Glomerular endothelial cell (primary cell): Measurements from ENCODE around the gene NUB1. TPM values are rescaled to one million over a fixed set of nuclear protein-coding genes. Genes with fewer than 3 reads are reported as not detected.

ENCODE experiments used
- DNase-seq: peaks from one replicate; pipeline ENCODE4 v3.0.0-alpha.2; 2011; ENCODE audit warnings: low read depth, low spot score; ENCODE audit errors: extremely low read depth
- total RNA-seq: library from RNA; depleted of rRNA; stranded (reverse); fragments of >200 nt; gene quantifications from 2 replicates; pipeline ENCODE4 v1.2.3, GENCODE V29; 2015

The NUB1 gene
- total RNA-seq, 1 donor from 2014 or later: 42.1 TPM

DNA sequence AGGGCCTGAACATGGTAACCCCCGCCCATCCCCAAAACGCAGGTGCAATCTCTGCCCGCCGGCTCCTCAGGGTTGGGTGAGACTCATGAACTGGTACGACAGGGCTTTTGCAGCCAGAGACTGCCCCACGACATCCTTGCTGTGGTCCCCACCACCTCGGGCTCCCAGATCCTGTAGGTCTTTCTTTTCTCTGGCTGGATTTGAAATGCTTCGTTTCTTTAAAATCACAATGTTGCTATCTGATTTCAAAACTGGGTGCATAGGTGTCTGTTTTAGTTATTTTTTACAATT lies 46.3 kb downstream of the NUB1 start:
- no peak for DNase-seq

DNA sequence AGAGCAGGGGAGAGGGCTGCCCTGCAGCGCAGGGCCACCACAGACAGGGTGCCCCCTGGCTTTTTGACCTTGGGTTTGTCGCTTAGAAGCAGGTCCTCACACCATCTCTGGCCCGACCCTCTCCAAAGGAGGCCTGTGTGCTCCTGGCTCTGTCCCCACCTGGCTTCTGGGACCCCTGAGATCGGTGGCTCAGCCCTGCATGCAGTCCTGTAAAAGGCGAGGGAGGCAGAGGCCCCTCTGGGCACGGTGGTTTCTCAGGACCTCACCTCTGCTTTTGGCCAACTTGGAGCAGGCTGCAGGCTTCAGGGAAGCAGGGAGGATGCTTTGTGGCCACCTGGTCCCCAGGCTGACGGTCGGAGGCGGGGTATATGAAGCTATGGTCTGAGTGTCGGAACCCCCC lies 46.8 kb downstream of the NUB1 start:
- no peak for DNase-seq

DNA sequence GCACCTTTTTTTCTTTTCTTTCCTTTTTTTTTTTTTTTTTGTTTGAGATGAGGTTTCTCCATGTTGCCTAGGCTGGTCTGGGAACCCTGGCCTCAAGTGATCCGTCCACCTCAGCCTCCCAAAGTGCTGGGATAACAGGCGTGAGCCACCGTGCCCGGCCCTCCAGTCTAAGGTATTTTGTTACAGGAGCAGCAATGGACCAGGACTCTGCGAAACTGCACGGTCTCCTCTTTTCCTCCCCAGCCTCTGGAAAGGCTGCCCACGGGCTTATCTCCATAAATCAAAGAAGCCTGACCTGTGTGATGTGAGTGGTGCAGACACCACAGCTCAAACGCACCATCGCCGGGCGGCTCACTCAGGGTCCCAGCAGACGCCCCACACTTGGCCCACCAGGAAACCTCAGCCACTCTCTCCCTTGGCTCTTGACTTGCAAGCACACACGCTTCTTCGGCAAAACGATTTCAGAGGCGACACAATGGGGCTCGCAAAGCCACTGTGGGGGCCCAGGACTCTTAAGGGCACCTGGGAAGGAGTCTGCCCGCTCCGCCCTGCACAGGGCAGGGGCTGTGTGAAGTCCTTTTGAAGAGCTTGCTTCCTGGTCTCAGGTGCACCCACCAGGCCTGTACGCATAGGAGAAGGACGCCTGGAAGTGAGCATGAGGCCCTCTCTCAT lies 47.6 kb downstream of the NUB1 start:
- DNase-seq: no peak

DNA sequence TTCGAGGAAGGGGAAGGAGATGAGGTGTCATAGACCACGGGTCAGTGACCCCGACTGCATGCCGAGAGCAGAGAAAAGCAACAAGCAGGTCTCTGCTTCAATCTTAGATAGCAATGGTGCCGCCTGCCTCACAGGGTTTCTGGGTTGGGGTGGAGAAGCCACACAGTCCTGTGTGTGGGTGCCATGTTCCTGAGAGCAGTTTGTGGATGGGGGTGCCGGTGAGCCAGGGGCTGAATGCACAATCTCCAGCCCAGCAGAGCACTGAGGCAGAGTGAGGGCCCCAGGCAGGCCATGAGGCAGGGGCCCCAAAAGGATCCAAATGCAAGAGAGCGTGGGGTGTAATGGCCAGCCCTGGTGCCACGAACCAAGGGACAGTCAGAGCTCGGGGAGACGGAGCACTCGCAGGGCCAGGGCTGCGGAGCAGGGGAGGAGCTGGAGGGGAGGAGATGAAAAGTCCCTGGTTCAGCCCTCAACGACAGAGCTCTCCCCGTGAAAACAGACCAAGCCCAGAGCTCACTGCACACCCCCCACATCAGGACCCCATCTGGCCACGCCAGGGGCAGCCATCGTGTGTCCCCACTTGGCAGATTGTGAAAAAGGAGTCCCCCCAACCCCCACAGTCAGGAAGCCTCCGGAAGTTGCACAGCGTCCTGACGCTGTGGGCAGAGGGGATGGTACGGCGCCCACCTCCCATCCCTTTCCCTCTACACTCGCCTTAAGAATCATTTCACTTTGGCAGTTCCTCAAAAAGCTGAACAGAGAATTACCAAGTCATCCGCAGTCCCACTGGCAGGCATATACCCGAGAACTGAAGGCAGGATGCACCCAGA lies 48.4 kb downstream of the NUB1 start:
- no peak for DNase-seq

DNA sequence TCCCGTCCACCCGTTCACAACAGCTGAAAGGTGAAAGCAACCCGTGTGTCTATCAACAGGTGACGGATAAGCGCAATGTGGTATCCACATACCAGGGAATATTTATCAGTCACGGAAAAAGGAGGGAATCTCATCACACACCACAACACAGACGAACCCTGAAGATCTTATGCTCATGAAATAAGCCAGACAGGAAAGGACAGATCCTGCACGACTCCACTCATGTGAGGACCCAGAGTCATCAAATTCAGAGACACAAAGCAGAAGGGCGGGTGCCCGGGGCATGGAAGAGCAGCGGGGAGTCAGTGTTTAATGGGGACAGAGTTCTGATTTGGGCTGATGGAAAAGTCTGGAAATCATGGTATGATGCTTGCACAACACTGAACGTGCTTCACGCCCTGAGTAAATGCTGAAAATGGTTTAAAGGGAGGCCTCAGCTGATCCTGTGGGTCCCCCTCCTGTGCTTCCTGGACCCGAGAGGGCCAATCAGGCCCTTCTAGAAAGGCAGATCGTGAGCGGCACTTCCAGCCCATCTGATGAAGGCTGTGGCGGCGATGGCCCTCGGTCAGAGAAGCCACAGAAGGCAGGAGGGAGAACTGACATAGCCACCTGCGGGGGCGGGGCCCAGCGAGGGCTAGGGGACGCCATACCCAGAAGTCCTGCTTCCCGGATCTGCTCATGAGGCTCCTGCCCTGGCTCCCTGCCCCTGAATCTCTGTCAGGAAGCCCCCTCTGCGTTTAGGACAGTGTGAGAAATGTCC lies 49.2 kb downstream of the NUB1 start:
- no peak for DNase-seq

DNA sequence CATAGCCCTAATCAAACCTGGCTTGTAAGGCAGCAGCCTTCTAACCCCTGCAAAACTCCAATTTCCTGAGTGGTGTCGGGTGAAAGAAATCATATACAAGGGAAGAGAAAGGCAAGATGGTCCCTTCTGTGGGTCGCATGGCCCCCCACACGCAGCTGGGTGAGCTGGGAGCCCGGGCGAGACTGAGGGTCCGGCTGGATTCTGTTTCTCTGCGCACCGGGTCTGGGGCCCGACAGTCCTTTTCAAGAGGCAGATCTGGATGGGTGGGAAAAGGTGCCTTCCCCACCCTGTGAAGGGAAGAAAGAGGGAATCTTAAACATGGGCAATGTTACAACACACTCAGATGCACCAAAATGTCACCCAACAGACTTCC lies 49.7 kb downstream of the NUB1 start:
- DNase-seq: no peak

DNA sequence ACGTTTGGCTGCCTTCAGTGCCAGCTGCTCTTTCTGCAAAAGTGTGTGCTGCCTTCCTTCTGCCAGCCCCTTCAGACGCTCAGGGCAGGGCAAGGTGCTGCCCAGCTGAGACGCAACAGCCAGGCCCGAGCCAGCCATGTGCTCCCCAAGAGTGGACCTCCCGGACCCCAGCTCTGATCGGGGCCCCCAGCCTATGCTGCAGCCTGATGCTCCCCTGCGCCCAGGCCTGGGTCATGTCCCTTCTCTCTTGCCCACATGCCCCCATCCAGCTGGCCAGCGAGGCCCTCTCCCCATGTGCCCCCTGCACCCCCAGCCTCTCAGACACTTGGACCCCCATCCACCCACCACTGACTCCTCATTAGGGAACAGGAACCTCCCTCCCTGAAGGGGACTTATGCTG lies 50.4 kb downstream of the NUB1 start:
- DNase-seq: no peak

DNA sequence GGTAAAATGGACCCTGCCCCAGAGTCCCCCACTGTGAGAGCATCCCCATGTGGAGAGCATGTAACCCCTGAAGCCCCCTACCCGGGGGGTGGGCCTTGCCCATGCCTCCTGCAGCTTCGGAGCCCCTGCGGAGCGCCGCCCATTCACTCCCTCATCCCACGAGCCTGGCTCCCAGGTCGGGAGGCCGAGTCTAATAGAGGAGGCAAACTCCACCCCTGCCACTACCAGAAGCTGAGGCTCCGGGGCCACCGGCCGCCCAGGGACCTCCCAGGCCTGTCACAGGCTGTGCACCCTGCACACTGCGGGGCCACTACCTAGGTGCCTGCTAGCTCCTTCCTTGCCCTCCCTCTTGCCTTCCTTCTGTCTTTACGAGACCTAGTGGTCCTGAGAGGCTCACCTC lies 50.8 kb downstream of the NUB1 start:
- DNase-seq: no peak

DNA sequence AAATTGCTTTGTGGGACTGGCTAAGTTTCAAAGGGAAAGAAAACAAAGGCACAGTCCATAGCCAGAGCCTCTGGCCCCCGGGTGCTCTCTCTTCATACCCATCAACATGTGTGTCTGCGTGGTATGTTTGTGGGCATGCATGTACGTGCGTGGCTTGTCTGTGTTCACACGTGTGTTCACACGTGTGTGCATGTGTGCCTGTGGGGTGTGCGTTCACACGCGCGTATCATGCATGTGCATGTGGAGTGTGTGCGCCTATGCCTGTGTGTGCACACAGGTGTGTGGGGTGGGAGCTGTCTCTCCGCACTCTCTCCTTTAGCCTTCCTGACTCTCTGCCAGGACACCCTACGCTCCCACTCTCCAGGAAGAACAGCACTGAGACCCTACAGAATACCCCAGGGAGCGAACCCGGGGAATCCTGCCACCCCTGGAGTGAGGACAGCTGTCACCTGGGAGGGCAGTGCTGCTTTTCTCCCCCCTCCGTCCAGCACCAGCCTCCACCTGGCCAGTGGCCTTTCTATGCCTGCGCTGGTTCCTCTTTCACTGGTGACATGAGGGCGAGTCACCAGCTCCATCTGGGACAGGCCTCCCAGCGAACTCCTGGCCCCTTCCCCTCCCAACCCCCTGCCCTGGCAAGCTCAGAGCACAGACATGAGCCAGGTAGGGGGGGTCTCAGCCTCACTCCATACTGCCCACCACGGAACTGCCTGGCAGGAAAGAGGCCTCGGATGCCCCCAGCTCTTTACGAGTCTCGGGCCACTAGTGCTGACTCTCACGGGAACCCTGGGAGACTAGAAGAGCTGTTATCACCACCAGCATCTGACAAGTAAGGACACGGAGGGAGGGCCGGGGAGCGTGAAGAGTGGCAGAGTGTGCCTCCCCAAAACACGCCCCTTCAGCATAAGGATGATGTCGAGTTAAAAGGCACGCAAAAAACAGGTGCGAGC lies 51.7 kb downstream of the NUB1 start:
- DNase-seq: no peak

DNA sequence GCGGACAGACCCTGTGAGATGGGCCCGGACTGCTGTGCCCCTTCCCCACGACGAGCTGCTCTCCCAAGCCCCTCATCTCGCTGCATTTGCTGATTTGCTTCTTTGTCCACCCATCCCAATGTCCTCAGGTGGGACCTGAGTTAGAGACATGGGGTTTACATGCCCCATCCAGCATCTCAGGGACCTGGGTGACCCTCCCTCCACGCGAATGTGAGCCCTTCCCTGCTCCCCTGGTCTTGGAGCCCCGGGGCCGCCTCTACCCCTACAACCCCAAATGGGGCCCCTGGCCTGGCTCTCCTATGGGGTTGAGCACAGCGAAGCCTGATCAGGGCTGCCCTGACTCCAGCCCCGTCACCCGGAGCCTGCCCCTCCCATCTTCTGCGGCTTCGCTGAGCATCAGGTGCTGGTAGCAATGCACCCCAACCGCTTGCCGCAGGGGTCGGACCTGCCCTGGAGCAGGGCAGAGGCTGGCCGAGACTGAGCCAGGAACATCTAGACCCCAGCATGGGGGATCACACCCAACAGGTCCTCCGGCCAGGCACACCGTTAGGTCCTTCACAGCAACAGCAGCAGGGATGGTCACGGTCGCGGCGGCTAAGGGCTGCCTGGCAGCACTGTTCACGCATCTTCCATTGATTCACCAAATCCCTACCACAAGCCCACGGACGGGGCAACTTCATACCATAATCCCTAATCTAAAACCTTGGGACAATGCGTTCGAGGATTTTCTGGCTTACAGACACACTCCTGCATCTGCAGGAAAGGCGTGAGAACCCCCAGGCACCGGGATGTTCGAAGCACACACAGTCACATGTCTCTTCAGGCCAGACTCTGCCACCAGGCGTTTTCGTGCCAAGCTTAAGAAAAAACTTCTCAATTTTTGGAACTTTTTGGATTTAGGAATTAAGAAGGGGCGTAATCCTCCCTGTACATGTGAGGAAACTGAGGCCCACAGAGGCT lies 52.7 kb downstream of the NUB1 start:
- no peak for DNase-seq

DNA sequence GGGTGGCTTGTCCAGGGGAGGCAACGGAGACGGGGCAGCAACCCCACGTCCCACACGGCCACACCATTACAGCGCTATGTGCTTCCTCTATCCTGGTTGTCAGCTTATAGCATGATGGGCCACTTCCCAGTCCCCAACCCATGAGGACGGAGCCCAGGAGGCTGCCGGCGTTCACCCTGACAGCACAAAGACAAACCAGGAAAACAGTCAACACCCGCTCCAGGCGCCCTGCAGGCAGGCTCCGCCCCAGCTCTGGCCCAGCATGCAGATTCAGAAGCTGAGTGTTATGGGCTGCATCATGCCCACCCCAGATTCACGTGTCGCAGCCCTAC lies 53.4 kb downstream of the NUB1 start:
- DNase-seq: no peak

DNA sequence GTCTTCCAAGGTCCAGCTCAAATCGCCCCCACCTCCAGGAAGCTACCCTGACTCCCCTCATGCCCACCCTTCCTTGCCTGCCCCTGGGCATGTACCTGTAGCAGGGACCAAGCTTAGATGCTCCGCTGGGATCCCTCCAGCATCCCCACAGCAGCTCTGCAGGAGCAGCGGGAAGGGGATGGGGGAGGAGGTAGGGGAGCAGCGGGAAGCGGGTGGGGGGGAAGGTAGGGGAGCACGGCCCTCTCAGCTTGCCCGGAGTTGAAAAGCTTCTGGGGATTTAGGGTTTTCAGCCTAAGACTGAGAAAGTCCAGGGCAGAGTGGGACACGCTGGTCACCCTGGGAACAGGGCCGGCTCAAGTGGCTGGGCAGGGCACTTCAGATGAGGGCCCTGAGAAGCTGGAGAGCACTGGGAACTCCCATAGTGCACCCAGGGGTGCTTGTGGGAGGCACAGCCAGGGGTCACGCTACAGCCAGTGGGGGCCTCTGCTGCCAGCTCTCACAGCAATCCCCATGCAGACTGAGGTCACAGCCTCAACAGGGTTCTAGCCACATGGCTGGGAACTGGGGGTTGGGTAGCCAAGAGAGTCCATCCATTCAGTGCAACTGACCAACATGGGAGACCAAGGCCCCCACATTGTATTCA lies 54.8 kb downstream of the NUB1 start:
- no peak for DNase-seq

DNA sequence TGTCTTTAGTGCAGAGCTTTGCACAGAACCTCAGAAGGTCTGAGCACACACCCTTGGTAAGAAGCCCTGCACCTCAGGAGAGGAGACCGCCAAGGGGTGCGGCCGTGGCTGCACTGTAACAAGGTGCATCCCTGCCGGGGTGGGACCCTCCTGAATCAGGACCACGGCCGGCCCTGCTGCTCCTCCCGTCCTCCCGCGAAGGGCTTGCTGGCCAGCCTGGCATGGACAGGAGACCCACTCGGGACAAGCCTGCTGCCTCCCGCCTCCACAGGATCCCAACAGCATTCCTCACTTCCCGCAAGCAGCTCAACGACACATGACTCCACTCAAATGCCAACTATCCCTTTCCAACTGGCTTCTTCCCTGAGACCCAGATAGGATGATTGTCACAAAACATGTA lies 55.4 kb downstream of the NUB1 start:
- no peak for DNase-seq

DNA sequence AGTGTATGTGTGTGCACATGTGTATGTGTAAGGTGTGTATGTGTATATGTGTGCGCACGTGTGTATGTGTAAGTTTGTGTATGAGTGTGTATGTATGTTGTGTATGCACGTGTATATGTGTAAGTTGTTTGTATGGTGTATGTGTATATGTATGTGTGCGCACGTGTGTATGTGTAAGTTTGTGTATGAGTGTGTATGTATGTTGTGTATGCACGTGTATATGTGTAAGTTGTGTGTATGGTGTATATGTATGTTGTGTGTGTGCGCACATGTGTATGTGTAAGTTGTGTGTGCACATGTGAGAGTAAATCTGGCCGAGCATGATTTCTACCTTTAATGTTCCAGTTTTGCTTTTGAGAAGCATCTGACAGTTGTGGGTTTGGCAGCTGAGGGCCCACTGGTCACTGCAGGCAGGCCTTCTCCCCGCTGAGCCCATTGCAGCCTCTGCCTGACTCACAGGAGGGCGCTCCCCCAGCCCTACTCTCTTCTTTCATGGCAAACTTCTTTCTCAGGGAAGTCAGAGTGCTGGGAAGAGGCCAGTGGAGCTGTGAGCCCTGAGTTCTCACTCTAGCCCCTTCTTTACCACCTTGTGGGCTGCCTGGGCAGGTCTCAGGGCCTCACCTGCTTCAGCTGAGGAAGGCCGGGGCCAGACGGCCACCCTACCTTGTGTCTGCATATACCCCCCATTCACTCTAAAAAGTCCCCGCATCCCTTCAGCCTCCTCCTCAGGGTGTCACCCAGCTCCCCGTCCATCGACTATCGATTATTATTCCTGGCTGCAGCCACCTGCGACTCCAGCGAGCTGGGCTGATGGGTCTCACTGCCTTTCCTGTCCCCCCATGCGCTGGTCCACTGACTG lies 57.1 kb downstream of the NUB1 start:
- DNase-seq: no peak

DNA sequence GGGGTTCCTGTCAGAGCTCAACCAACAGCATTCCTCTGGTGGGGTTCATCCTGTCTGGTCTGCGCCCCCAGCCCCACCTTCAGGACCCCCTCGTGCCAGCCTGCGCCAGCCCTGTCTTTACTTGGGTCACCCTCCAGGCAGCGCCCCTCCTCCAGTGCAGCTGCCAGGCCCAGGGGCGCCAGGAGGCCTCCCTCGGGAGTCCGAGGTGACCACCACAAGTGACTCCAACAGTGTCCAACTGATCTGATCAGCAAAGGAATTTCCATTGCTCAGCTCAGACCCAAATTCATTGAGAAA lies 57.6 kb downstream of the NUB1 start:
- DNase-seq: no peak

DNA sequence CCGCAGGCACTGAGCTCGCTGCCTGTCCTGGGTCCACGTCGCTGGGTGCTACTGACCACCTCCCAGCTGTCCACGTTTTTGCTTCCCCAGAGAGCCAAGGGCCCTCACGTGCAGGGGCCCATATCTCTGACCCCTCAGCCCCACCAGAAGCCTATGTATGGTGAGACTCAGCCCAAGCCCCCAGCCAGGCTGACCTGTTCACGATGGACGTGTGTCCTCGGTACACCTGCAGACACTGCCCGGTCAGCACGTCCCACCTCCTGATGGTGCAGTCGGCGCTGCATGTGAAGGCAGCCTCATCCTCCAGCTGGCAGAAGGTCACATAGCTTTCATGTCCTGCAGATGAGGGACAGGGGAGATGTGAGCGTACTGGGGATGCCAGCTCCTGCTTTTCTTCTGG lies 58.3 kb downstream of the NUB1 start:
- DNase-seq: no peak

DNA sequence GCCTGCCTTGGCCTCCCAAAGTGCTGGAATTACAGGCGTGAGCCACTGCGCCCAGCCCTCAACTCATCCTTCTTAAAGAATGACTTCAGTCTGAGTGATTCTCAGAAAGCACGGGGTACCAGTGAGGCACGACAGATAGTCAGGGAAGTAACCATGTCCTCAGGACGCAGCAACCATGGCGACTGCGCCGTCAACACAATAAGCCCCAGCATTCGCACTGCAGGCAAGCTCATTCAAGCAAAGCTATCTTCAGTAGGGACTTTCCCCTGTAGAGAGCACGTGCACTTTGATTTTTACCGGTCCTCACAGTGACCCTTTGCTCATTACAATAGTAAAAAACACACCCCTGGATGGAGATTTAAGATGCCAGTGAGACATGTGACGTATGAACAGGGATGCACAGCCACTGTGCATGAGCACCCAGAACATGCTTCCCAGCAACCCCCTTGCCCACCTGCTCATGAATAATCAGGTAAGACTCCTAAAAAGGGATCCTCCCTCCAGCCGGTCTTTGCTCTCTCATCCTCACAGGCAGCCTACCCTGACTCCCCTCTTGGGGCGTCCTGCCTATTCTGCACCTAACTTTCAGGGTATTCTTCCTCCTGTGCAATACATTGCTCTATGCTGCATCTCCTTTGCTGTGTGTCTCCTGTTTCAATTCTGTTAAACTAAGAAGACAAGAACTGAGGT lies 59.2 kb downstream of the NUB1 start:
- DNase-seq: no peak
